ENCODE measurements around the gene BCLAF3. TPM values are rescaled to one million over a fixed set of nuclear protein-coding genes. Genes with fewer than 3 reads are reported as not detected.

BCLAF3 gene
- total and polyA plus RNA-seq, 4 donors, result 0.76 to 3.2 (median 1.4) TPM

DNA sequence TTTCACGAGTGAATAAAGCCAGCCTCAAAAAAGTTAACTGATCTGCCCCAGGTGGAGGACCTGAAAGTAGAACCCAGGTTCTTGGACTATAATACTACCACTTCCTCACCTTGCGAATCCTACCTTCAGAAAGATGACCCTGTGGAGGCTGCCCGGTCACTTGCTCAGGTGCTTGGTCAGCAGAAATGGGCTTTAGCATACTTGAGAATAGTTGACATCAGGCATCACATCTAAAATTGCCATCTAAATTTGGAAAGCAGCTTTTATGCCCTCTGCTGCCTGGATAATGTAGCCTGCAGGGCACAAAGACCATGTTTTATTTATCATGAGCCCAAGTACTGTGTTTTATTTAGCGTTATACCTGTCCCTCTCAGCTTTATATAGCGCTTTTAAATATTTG is 3.0 kb downstream of the BCLAF3 start:
- TF ChIP-seq EGR1 (IDR thresholded peaks at IDR 0.05; ENCODE audit: low read depth in 2 of 2) (no peak), SP1 (IDR thresholded peaks at IDR 0.05) (no peak), TAF1 (conservative IDR thresholded peaks at IDR 0.05) (no peak), JUND (IDR thresholded peaks at IDR 0.05) (no peak), GABPA (IDR thresholded peaks at IDR 0.05 in 1 of 2, conservative IDR thresholded peaks at IDR 0.05 in 1 of 2) (no peak), HNF4G (IDR thresholded peaks at IDR 0.05) (no peak)
- TF ChIP-seq, protein P1, sequence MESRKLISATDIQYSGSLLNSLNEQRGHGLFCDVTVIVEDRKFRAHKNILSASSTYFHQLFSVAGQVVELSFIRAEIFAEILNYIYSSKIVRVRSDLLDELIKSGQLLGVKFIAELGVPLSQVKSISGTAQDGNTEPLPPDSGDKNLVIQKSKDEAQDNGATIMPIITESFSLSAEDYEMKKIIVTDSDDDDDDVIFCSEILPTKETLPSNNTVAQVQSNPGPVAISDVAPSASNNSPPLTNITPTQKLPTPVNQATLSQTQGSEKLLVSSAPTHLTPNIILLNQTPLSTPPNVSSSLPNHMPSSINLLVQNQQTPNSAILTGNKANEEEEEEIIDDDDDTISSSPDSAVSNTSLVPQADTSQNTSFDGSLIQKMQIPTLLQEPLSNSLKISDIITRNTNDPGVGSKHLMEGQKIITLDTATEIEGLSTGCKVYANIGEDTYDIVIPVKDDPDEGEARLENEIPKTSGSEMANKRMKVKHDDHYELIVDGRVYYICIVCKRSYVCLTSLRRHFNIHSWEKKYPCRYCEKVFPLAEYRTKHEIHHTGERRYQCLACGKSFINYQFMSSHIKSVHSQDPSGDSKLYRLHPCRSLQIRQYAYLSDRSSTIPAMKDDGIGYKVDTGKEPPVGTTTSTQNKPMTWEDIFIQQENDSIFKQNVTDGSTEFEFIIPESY (IDR thresholded peaks at IDR 0.05), result no peak
- TF ChIP-seq, protein P2, sequence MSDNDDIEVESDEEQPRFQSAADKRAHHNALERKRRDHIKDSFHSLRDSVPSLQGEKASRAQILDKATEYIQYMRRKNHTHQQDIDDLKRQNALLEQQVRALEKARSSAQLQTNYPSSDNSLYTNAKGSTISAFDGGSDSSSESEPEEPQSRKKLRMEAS (IDR thresholded peaks at IDR 0.05), result no peak
- no peak for DNase-seq (ENCODE audit: low spot score)
- peaks cover 0 to 5% (median 1%) of the 10 kb centered on the region in 4 donors for H3K4me1 ChIP-seq (ENCODE audit: control insufficient read depth in 4 of 4, insufficient read depth in 4 of 4, low read length in 3 of 4)
- H3K4me3 ChIP-seq (ENCODE audit: low read depth in 1 of 3, low read length in 3 of 3), result no peak overlapping the region
- no peak overlapping the region for H3K27ac ChIP-seq (ENCODE audit: low read depth in 1 of 2, low read length in 2 of 2)
- H3K36me3 ChIP-seq (ENCODE audit: control insufficient read depth in 4 of 4, insufficient read depth in 3 of 4, low read depth in 1 of 4, low read length in 3 of 4), result no peaks in the 10 kb centered on the region
- WGBS, result 94% methylated on average over 5 of the region's 5 CpGs
- no peak overlapping the region for H3K9ac ChIP-seq (ENCODE audit: low read depth in 1 of 2, low read length in 2 of 2)
- no peaks in the 10 kb centered on the region for H3K27me3 ChIP-seq (ENCODE audit: control insufficient read depth in 4 of 4, insufficient read depth in 4 of 4, low read length in 3 of 4)
- H3K9me3 ChIP-seq (ENCODE audit: control insufficient read depth in 4 of 4, low read length in 3 of 4), result no peaks in the 10 kb centered on the region

DNA sequence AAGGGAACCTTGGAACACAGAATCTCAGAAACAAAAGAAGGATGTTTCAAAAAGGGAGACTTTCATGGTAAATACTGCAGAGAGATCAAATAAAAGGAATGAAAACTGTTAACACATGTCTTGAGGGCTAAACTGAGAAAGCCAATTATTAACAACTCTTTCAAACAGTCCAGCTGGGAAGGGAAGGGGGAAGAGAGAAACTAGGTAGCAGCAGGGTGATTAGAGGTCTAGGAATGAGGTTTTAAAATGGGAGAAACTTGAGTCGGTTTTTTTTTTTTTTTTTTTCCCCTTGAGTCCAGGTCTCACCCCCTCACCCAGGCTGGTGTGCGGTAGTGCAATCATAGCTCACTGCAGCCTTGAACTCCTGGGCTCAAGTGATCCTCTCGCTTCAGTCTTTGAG is 4.3 kb downstream of the BCLAF3 start:
- no peak for DNase-seq (ENCODE audit: low spot score)
- H3K27ac ChIP-seq (ENCODE audit: low read depth in 1 of 2, low read length in 2 of 2), result no peak overlapping the region
- 78% methylated on average over 3 of the region's 3 CpGs for WGBS
- TF ChIP-seq EGR1 (IDR thresholded peaks at IDR 0.05; ENCODE audit: low read depth in 2 of 2), result no peak
- TF ChIP-seq, protein P3, sequence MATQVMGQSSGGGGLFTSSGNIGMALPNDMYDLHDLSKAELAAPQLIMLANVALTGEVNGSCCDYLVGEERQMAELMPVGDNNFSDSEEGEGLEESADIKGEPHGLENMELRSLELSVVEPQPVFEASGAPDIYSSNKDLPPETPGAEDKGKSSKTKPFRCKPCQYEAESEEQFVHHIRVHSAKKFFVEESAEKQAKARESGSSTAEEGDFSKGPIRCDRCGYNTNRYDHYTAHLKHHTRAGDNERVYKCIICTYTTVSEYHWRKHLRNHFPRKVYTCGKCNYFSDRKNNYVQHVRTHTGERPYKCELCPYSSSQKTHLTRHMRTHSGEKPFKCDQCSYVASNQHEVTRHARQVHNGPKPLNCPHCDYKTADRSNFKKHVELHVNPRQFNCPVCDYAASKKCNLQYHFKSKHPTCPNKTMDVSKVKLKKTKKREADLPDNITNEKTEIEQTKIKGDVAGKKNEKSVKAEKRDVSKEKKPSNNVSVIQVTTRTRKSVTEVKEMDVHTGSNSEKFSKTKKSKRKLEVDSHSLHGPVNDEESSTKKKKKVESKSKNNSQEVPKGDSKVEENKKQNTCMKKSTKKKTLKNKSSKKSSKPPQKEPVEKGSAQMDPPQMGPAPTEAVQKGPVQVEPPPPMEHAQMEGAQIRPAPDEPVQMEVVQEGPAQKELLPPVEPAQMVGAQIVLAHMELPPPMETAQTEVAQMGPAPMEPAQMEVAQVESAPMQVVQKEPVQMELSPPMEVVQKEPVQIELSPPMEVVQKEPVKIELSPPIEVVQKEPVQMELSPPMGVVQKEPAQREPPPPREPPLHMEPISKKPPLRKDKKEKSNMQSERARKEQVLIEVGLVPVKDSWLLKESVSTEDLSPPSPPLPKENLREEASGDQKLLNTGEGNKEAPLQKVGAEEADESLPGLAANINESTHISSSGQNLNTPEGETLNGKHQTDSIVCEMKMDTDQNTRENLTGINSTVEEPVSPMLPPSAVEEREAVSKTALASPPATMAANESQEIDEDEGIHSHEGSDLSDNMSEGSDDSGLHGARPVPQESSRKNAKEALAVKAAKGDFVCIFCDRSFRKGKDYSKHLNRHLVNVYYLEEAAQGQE (IDR thresholded peaks at IDR 0.05), result no peak
- TF ChIP-seq, protein P4, sequence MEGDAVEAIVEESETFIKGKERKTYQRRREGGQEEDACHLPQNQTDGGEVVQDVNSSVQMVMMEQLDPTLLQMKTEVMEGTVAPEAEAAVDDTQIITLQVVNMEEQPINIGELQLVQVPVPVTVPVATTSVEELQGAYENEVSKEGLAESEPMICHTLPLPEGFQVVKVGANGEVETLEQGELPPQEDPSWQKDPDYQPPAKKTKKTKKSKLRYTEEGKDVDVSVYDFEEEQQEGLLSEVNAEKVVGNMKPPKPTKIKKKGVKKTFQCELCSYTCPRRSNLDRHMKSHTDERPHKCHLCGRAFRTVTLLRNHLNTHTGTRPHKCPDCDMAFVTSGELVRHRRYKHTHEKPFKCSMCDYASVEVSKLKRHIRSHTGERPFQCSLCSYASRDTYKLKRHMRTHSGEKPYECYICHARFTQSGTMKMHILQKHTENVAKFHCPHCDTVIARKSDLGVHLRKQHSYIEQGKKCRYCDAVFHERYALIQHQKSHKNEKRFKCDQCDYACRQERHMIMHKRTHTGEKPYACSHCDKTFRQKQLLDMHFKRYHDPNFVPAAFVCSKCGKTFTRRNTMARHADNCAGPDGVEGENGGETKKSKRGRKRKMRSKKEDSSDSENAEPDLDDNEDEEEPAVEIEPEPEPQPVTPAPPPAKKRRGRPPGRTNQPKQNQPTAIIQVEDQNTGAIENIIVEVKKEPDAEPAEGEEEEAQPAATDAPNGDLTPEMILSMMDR (IDR thresholded peaks at IDR 0.05; ENCODE audit: low read depth, low read length, missing input control), result no peak
- TF ChIP-seq, protein P5, sequence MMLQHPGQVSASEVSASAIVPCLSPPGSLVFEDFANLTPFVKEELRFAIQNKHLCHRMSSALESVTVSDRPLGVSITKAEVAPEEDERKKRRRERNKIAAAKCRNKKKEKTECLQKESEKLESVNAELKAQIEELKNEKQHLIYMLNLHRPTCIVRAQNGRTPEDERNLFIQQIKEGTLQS (IDR thresholded peaks at IDR 0.05), result no peak
- no peak for TF ChIP-seq JUND (IDR thresholded peaks at IDR 0.05)
- no peak for TF ChIP-seq FOXA2 (IDR thresholded peaks at IDR 0.05)
- TF ChIP-seq SP1 (IDR thresholded peaks at IDR 0.05), result no peak
- H3K4me3 ChIP-seq (ENCODE audit: low read depth in 1 of 3, low read length in 3 of 3), result no peak overlapping the region
- no peak overlapping the region for H3K9ac ChIP-seq (ENCODE audit: low read depth in 1 of 2, low read length in 2 of 2)
- no peaks in the 10 kb centered on the region for H3K9me3 ChIP-seq (ENCODE audit: control insufficient read depth in 4 of 4, low read length in 3 of 4)
- H3K4me1 ChIP-seq (ENCODE audit: control insufficient read depth in 4 of 4, insufficient read depth in 4 of 4, low read length in 3 of 4), result peaks cover 0 to 4% (median 1%) of the 10 kb centered on the region in 4 donors
- no peaks in the 10 kb centered on the region for H3K36me3 ChIP-seq (ENCODE audit: control insufficient read depth in 4 of 4, insufficient read depth in 3 of 4, low read depth in 1 of 4, low read length in 3 of 4)
- no peaks in the 10 kb centered on the region for H3K27me3 ChIP-seq (ENCODE audit: control insufficient read depth in 4 of 4, insufficient read depth in 4 of 4, low read length in 3 of 4)

Data from liver (tissue), 9 donors.